GM10266 (cell line): ENCODE measurements around the gene NDFIP1.

Experiments used
- DNase-seq: peaks from one replicate; pipeline ENCODE4 v3.0.0; 2012; ENCODE audit errors: extremely low spot score
- TF ChIP-seq, protein P1 (sequence below): IDR thresholded peaks from 2 replicates; pipeline ENCODE4 v1.5.1; 2012; ENCODE audit warnings: mild to moderate bottlenecking, low read depth; ENCODE audit not compliant: control insufficient read depth, insufficient read depth; ENCODE audit errors: missing control alignments

The NDFIP1 gene

GRCh38 chr5:142095035-142095434 lies 13.5 kb upstream of the NDFIP1 start:
- TF ChIP-seq, protein P1, sequence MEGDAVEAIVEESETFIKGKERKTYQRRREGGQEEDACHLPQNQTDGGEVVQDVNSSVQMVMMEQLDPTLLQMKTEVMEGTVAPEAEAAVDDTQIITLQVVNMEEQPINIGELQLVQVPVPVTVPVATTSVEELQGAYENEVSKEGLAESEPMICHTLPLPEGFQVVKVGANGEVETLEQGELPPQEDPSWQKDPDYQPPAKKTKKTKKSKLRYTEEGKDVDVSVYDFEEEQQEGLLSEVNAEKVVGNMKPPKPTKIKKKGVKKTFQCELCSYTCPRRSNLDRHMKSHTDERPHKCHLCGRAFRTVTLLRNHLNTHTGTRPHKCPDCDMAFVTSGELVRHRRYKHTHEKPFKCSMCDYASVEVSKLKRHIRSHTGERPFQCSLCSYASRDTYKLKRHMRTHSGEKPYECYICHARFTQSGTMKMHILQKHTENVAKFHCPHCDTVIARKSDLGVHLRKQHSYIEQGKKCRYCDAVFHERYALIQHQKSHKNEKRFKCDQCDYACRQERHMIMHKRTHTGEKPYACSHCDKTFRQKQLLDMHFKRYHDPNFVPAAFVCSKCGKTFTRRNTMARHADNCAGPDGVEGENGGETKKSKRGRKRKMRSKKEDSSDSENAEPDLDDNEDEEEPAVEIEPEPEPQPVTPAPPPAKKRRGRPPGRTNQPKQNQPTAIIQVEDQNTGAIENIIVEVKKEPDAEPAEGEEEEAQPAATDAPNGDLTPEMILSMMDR = no peak
- no peak for DNase-seq

DNA sequence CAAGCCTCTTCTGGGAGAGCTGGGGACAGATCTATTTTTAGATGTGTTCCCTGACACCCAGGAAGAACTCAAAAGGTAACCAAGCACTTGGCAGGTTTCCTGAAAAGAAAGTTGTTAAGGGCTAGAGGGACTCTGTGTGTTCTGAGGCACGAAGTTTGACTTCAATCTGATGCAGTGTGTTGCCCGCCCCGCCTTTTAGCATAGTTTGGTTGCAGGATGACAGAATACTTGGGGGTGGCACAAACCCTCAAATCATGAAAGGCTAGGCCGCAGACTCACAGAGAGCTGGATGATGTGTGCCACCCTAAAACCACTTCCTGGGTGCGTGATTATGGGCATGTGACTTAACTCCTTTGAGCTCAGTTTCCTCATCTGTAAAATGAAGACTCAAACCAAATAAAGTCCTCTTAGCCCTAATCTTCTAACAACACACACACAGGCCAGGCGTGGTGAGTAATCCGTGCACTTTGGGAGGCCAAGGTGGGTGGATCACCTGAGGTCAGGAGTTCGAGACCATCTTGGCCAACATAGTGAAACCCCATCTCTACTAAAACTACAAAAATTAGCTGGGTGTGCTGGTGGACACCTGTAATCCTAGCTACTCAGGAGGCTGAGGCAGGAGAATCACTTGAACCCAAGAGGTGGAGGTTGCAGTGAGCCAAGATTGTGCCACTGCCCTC lies 12.8 kb upstream of the NDFIP1 start:
- TF ChIP-seq, protein P1 = no peak

GRCh38 chr5:142096382-142096781 lies 12.2 kb upstream of the NDFIP1 start:
- no peak for DNase-seq

More for the DNA sequence above, 12.8 kb upstream of the NDFIP1 start:
- DNase-seq = no peak

GRCh38 chr5:142097681-142098080 lies 10.9 kb upstream of the NDFIP1 start:
- DNase-seq = no peak
- TF ChIP-seq, protein P1 = no peak

More at GRCh38 chr5:142096382-142096781, 12.2 kb upstream of the NDFIP1 start:
- TF ChIP-seq, protein P1 = no peak

DNA sequence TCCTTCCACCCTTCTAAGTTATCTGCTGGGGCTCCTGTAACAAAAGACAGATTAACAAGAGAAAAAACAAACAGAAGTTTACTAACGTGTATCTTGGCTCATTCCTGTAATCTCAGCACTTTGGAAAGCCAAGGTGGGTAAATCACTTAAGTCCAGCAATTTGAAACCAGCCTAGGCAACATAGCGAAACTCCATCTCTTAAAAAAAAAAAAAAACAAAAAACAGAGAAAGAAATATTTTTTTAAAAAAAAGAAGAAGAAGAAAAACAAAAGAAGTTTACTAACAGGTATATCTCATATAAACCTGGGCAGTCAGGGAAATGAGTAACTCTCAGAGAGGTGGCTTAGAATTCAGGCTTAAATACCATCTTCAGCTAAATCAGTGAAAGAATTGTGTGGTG lies 10.3 kb upstream of the NDFIP1 start:
- no peak for DNase-seq
- TF ChIP-seq, protein P1 = no peak

GRCh38 chr5:142098931-142099330 lies 9.6 kb upstream of the NDFIP1 start:
- no peak for DNase-seq
- TF ChIP-seq, protein P1 = no peak

- TF ChIP-seq, protein P1 = no peak
Observed at GRCh38 chr5:142100307-142100706, 8.3 kb upstream of the NDFIP1 start.

More at GRCh38 chr5:142100307-142100706, 8.3 kb upstream of the NDFIP1 start:
- DNase-seq = no peak
